SU-DHL-6 (cell line): ENCODE measurements around the gene VTI1A.

ENCODE experiments used
- EZH2phosphoT487 ChIP-seq: fragments of 200-600 bp; sonication (generic), shearing (Covaris generic); conservative IDR thresholded peaks from 2 replicates; pipeline ENCODE4 v1.6.1; 2018; ENCODE audit warnings: mild to moderate bottlenecking, antibody characterized with exemption, low read length, moderate library complexity, mixed read lengths
- TF ChIP-seq, protein P1 (sequence below): fragments of 200-600 bp; sonication (generic); IDR thresholded peaks from one replicate; pipeline ENCODE4 v1.5.1; 2017; ENCODE audit warnings: antibody characterized with exemption, mild to moderate bottlenecking, low read length, moderate library complexity; ENCODE audit not compliant: insufficient read depth, poor library complexity, severe bottlenecking

- TF ChIP-seq, protein P1, sequence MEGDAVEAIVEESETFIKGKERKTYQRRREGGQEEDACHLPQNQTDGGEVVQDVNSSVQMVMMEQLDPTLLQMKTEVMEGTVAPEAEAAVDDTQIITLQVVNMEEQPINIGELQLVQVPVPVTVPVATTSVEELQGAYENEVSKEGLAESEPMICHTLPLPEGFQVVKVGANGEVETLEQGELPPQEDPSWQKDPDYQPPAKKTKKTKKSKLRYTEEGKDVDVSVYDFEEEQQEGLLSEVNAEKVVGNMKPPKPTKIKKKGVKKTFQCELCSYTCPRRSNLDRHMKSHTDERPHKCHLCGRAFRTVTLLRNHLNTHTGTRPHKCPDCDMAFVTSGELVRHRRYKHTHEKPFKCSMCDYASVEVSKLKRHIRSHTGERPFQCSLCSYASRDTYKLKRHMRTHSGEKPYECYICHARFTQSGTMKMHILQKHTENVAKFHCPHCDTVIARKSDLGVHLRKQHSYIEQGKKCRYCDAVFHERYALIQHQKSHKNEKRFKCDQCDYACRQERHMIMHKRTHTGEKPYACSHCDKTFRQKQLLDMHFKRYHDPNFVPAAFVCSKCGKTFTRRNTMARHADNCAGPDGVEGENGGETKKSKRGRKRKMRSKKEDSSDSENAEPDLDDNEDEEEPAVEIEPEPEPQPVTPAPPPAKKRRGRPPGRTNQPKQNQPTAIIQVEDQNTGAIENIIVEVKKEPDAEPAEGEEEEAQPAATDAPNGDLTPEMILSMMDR, result no peak
- TF ChIP-seq EZH2phosphoT487, result no peak
These were observed 72.2 kb downstream of the VTI1A start for GRCh38 chr10:112519133-112519761.
